ENCODE results near the gene GPHA2. TPM values are rescaled to one million over a fixed set of nuclear protein-coding genes. Genes with fewer than 3 reads are reported as not detected.

The GPHA2 gene
- polyA plus RNA-seq, 1 of the 3 experiments (the other 2 are of a cell fraction) = not detected

DNA sequence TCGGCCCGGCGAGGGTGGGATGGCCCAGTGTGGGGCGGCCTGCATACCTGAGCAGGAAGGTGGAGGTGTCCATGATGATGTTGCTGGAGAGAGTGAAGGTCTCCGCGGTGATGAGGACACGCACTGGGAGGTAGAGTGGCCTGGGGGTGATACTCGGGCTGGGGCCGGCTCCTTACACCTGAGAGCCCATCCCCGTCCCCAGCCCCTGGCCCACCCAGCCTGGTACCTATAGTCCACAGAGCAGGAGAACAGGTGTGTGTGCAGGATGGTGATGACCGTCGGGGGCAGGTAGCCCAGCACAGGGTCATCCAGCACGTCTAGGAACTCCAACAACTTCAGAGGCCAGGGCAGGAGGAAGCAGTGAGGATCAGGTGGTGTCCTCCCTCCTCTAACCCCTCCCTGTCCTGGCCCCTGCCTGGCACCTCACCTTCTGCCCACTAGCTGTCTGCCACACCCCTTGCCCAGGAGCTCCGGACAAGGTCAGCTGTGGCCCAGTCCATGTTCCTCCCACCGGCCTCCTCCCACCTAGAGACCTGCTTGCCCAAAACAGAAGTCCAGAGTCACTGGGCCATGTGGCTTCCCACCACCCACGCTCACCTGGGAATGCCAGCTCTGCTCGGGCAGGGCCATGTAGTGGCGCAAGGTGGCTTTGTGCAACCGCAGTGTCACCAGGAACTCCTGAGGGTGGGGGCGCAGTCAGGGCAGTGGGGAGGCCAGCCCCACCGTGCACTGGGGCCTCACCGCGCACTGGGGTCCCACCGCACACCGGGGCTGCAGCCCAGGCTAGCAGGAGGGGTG lies 30.0 kb downstream of the GPHA2 start:
- H3K9me2 ChIP-seq = no peaks in the 10 kb centered on the region
- H3K4me1 ChIP-seq (ENCODE audit: control insufficient read depth in 1 of 2, insufficient read depth in 2 of 2, low read depth in 1 of 2, low read length in 1 of 2) = no peaks in the 10 kb centered on the region
- no peaks in the 10 kb centered on the region for H3K27me3 ChIP-seq (ENCODE audit: insufficient read depth)
- no peak for TF ChIP-seq GABPA (IDR thresholded peaks at IDR 0.05; ENCODE audit: low read depth)
- no peak for TF ChIP-seq TEAD4 (IDR thresholded peaks at IDR 0.05; ENCODE audit: borderline replicate concordance, insufficient read depth)
- no peak for DNase-seq
- no peak overlapping the region for H3K9ac ChIP-seq
- H4K20me1 ChIP-seq (ENCODE audit: insufficient read depth) = no peaks in the 10 kb centered on the region
- no peak overlapping the region for H3K4me3 ChIP-seq (ENCODE audit: low read depth in 2 of 2, low read length in 1 of 2)
- H3K79me2 ChIP-seq (ENCODE audit: insufficient read depth) = no peaks in the 10 kb centered on the region
- H3K27ac ChIP-seq (ENCODE audit: low read depth in 2 of 2, low read length in 1 of 2) = no peak overlapping the region
- no peak overlapping the region for H2AFZ ChIP-seq (ENCODE audit: low read depth)
- 93% methylated on average over 10 of the region's 25 CpGs for WGBS (ENCODE audit: low lambda C conversion rate)
- no peak overlapping the region for H3K4me2 ChIP-seq
- H3F3A ChIP-seq (replicated peaks; ENCODE audit: insufficient read depth) = no peaks in the 10 kb centered on the region
- ChIA-PET CTCF (interaction anchor here (1.4 to 2.8 kb wide), 3 partner anchors 11 to 28 kb away, joined by 3 to 12 read pairs (median 11); no protein-coding TSS in a partner anchor), POLR2A (no interaction called here)
- H3K9me3 ChIP-seq = no peaks in the 10 kb centered on the region
- H3K36me3 ChIP-seq (replicated peaks in 1 of 2; ENCODE audit: control insufficient read depth in 1 of 2, insufficient read depth in 2 of 2, low read length in 1 of 2) = peaks cover 0 to 57% of the 10 kb centered on the region in 2 experiments

- H3K9me2 ChIP-seq = no peaks in the 10 kb centered on the region
- H3K9me3 ChIP-seq = no peaks in the 10 kb centered on the region
- no peak overlapping the region for H3K4me2 ChIP-seq
- WGBS (ENCODE audit: low lambda C conversion rate) = 97% methylated on average over 14 of the region's 23 CpGs
- no peaks in the 10 kb centered on the region for H3F3A ChIP-seq (replicated peaks; ENCODE audit: insufficient read depth)
- POLR2A ChIA-PET = no interaction called here
- H3K9ac ChIP-seq = no peak overlapping the region
- H3K27me3 ChIP-seq (ENCODE audit: insufficient read depth) = no peaks in the 10 kb centered on the region
- TF ChIP-seq RXRA (IDR thresholded peaks at IDR 0.05; ENCODE audit: borderline replicate concordance, low read depth) (no peak), SIN3A (IDR thresholded peaks at IDR 0.05; ENCODE audit: borderline replicate concordance, low read depth, low read length) (no peak)
- no peak overlapping the region for H2AFZ ChIP-seq (ENCODE audit: low read depth)
- no peak for DNase-seq
- no peaks in the 10 kb centered on the region for H3K79me2 ChIP-seq (ENCODE audit: insufficient read depth)
- H3K4me3 ChIP-seq (ENCODE audit: low read depth in 2 of 2, low read length in 1 of 2) = no peak overlapping the region
- H3K36me3 ChIP-seq (replicated peaks in 1 of 2; ENCODE audit: control insufficient read depth in 1 of 2, insufficient read depth in 2 of 2, low read length in 1 of 2) = peaks cover 0 to 41% of the 10 kb centered on the region in 2 experiments
- H3K27ac ChIP-seq (ENCODE audit: low read depth in 2 of 2, low read length in 1 of 2) = no peak overlapping the region
- H3K4me1 ChIP-seq (ENCODE audit: control insufficient read depth in 1 of 2, insufficient read depth in 2 of 2, low read depth in 1 of 2, low read length in 1 of 2) = no peaks in the 10 kb centered on the region
- CTCF ChIA-PET = interaction anchor here (0.9 to 2.8 kb wide), 3 partner anchors 9 to 23 kb away, joined by 3 to 12 read pairs (median 5); no protein-coding TSS in a partner anchor
- no peaks in the 10 kb centered on the region for H4K20me1 ChIP-seq (ENCODE audit: insufficient read depth)
Measured at GRCh38 chr11:64903291-64903833, 32.3 kb downstream of the GPHA2 start.

GRCh38 chr11:64902102-64902900 lies 33.4 kb downstream of the GPHA2 start:
- Histone ChIP-seq H3F3A (replicated peaks; ENCODE audit: insufficient read depth) (no peaks in the 10 kb centered on the region), H3K27me3 (ENCODE audit: insufficient read depth) (no peaks in the 10 kb centered on the region), H4K20me1 (ENCODE audit: insufficient read depth) (no peaks in the 10 kb centered on the region), H3K4me2 (no peak overlapping the region), H3K9me3 (no peaks in the 10 kb centered on the region), H3K9me2 (no peaks in the 10 kb centered on the region), H2AFZ (ENCODE audit: low read depth) (no peak overlapping the region), H3K4me1 (ENCODE audit: control insufficient read depth in 1 of 2, insufficient read depth in 2 of 2, low read depth in 1 of 2, low read length in 1 of 2) (no peaks in the 10 kb centered on the region), H3K36me3 (replicated peaks in 1 of 2; ENCODE audit: control insufficient read depth in 1 of 2, insufficient read depth in 2 of 2, low read length in 1 of 2) (peaks cover 0 to 46% of the 10 kb centered on the region in 2 experiments), H3K9ac (no peak overlapping the region), H3K4me3 (ENCODE audit: low read depth in 2 of 2, low read length in 1 of 2) (no peak overlapping the region), H3K27ac (ENCODE audit: low read depth in 2 of 2, low read length in 1 of 2) (no peak overlapping the region), H3K79me2 (ENCODE audit: insufficient read depth) (no peaks in the 10 kb centered on the region)
- 94% methylated on average over 8 of the region's 30 CpGs for WGBS (ENCODE audit: low lambda C conversion rate)
- POLR2A ChIA-PET = no interaction called here
- no peak for DNase-seq
- CTCF ChIA-PET = interaction anchor here (0.8 to 1.4 kb wide), 4 partner anchors 14 to 111 kb away, joined by 3 to 6 read pairs (median 3); no protein-coding TSS in a partner anchor
- TF ChIP-seq TCF12 (IDR thresholded peaks at IDR 0.05) (no peak), FOXM1 (IDR thresholded peaks at IDR 0.05; ENCODE audit: low read depth) (no peak), FOXJ3 (CRISPR knock-in tag; IDR thresholded peaks at IDR 0.05) (no peak), GATA2 (CRISPR knock-in tag; IDR thresholded peaks at IDR 0.05) (no peak), MEF2A (IDR thresholded peaks at IDR 0.05; ENCODE audit: borderline replicate concordance, low read depth) (no peak), TAF1 (IDR thresholded peaks at IDR 0.05; ENCODE audit: borderline replicate concordance, low read depth, low read length) (no peak), NRF1 (IDR thresholded peaks at IDR 0.05; ENCODE audit: low read depth, low read length) (no peak), MAX (IDR thresholded peaks at IDR 0.05; ENCODE audit: low read depth) (no peak), POLR2AphosphoS5 (IDR thresholded peaks at IDR 0.05; ENCODE audit: low read depth, low read length) (no peak), SMC3 (IDR thresholded peaks at IDR 0.05; ENCODE audit: low read depth, low read length) (no peak), NFIC (IDR thresholded peaks at IDR 0.05; ENCODE audit: borderline replicate concordance) (no peak), FOSL2 (IDR thresholded peaks at IDR 0.05; ENCODE audit: borderline replicate concordance, low read depth) (no peak), MXI1 (IDR thresholded peaks at IDR 0.05; ENCODE audit: low read depth, low read length) (no peak), EZH2phosphoT487 (IDR thresholded peaks at IDR 0.05; ENCODE audit: borderline replicate concordance, low read depth) (no peak)
- TF ChIP-seq, protein P1, sequence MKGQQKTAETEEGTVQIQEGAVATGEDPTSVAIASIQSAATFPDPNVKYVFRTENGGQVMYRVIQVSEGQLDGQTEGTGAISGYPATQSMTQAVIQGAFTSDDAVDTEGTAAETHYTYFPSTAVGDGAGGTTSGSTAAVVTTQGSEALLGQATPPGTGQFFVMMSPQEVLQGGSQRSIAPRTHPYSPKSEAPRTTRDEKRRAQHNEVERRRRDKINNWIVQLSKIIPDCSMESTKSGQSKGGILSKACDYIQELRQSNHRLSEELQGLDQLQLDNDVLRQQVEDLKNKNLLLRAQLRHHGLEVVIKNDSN (IDR thresholded peaks at IDR 0.05; ENCODE audit: borderline replicate concordance, low read depth) = no peak
